K562 (cell line): ENCODE data around the gene ATP5PB. TPM values are rescaled to one million over a fixed set of nuclear protein-coding genes. Genes with fewer than 3 reads are reported as not detected.

Source experiments
- MGA ChIP-seq: fragments of 450-650 bp; IDR thresholded peaks from 2 replicates; pipeline ENCODE4 v1.6.1; 2016; ENCODE audit warnings: mild to moderate bottlenecking, moderate library complexity
- ZNF124 ChIP-seq: sonication (generic); formaldehyde crosslinking; IDR thresholded peaks from 2 replicates; pipeline ENCODE4 v1.8.1; 2022; ENCODE audit warnings: missing genetic modification reagents
- ZNF23 ChIP-seq: fragments of 250-450 bp; sonication (Bioruptor Pico); IDR thresholded peaks from 2 replicates; pipeline ENCODE4 v1.4.0; 2020; ENCODE audit warnings: mild to moderate bottlenecking
- polyA plus RNA-seq, 8 experiments: library from polyadenylated mRNA; depleted of rRNA in 4 of 8; stranded (reverse) in 5 of 8; unstranded in 3 of 8; fragments of >200 nt; fragmentation: Nextera tagmentation in 2 of 8; fragmentation: Illumina TruSeq in 1 of 8; extraction: Ambion mirVana in 2 of 8; extraction: Trizol in 1 of 8; gene quantifications; 2 replicates each; pipeline versions ENCODE4 v1.2.1 to v1.2.3, GENCODE V29; 2011 to 2014; ENCODE audit warnings: inconsistent platforms in 1 of 8, missing spikeins in 1 of 8
- total RNA-seq, 7 experiments: library from RNA; depleted of rRNA in 6 of 7; stranded (reverse); fragments of >200 nt in 6 of 7; fragmentation: Illumina TruSeq in 2 of 7; extraction: Trizol in 2 of 7; gene quantifications; 2 replicates each; pipeline versions ENCODE4 v1.2.1 to v1.2.3, GENCODE V29; 2011 to 2021; ENCODE audit warnings: low replicate concordance in 1 of 7

The ATP5PB gene
- total and polyA plus RNA-seq, 9 of the 15 experiments (the other 6 are each of a cell fraction or from before 2014, with no cell fraction given): 651 to 2,735 (median 1,061) TPM

DNA sequence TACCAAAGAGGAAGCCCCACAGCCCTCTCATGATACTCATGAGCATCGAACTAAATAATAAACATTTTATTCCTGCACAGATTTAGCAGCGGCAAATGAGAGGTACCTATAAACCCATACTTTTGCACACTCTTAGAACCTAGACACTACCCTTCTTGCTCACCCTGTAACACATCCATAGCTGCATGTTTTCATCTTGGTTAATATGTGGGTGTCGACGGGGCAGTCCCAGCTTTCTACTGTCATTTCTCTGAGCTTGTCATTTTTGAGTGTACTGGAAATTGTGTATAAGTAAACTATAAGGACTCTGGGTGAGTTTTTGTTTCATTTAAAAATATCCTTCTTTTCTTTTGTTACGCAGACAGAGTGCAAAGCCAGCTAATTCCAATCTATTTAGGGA, 47.2 kb upstream of the ATP5PB start (continued):
- TF ChIP-seq MGA (no peak), ZNF124 (CRISPR knock-in tag) (no peak), ZNF23 (CRISPR knock-in tag) (no peak)
